Measurements from ENCODE around the gene HOXA7.

The HOXA7 gene

DNA sequence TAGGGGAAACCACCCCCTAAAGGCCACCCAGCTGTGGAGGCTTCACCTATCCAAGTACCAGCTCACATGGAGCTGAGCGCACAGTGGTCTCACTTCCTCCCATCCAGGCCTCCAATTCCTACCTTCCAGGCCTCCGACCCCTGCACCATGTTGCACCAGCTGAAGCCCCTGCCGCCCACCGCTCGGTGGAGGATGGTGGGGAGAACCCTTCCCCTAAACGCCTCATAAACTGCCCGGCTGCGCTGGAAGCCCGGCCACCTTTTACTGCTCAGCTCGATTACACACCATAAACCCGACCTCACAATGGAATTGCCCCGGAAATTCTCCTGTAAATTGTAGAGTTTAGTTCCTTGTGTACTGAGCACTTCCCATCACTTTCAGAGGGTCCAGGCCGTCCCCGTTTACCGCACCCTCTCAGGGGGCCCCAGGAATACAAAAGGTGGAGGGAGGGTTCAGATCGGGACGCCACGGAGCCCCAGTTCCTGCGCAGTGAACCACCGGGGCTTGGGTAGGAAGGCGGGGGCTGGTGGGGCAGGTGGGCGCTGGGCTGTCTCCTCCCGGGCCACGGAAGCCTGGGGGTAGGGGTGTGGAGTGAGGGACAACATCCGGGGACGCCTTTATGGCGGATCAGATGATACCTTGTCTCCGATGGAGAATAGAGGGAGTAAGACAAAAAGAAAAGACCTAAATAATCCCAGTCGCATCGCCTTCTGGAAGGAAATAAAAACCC lies 1.4 kb upstream of the HOXA7 start:
- TF ChIP-seq, protein P1, sequence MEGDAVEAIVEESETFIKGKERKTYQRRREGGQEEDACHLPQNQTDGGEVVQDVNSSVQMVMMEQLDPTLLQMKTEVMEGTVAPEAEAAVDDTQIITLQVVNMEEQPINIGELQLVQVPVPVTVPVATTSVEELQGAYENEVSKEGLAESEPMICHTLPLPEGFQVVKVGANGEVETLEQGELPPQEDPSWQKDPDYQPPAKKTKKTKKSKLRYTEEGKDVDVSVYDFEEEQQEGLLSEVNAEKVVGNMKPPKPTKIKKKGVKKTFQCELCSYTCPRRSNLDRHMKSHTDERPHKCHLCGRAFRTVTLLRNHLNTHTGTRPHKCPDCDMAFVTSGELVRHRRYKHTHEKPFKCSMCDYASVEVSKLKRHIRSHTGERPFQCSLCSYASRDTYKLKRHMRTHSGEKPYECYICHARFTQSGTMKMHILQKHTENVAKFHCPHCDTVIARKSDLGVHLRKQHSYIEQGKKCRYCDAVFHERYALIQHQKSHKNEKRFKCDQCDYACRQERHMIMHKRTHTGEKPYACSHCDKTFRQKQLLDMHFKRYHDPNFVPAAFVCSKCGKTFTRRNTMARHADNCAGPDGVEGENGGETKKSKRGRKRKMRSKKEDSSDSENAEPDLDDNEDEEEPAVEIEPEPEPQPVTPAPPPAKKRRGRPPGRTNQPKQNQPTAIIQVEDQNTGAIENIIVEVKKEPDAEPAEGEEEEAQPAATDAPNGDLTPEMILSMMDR (IDR thresholded peaks at IDR 0.05; ENCODE audit: low read depth, low read length, missing control alignments), result no peak
- Histone ChIP-seq H3K27me3 (replicated peaks) (peaks cover 96% of the 10 kb centered on the region), H3K4me3 (ENCODE audit: low read depth, low read length) (no peak overlapping the region), H3K36me3 (replicated peaks) (no peaks in the 10 kb centered on the region), H3K27ac (no peak overlapping the region)
- DNase-seq, result no peak
- in situ Hi-C loops (cut with HindIII; ENCODE audit: low pct_ligation_motif_present, low sequenced_read_pairs), result no loop called here

DNA sequence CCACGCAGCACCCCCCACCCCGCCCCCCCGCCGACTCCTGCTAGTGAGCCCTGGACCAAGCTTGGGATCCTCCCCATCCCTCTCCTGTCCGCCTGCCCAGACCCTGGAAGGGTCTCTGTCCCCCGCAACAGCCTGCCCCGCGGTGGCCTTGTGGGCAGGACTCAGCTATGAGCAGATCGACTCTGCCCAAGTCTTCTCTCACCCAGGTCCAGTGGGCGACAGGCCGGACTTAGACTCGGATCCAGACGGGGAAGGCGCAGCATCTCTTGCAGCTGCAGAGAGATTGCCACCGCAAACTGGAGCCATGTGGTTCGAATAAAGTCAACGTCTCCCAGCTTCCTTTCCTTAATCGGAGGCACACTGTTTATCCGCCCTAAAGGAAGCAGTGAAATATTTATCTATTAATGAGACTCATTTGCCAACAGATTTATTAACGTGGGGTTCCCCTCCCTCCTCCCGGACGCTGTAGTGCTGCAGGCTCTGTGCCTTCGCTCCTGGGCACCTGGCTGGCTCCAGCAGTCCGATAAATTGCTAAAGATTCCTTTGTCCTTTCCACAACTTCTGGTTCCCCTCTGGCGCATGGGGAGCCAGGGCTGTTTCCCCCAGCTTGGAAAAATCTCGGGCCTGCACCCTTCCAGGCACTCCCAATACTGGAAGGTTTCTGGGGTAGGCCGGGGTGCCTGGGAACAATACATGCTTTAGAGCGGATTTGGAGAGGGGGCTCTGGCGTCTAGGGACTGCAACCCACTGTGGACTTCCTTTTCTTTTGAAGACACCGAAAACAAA lies 634 bp upstream of the HOXA7 start:
- in situ Hi-C loops (cut with HindIII; ENCODE audit: low pct_ligation_motif_present, low sequenced_read_pairs), result no loop called here
- peaks cover 96% of the 10 kb centered on the region for H3K27me3 ChIP-seq (replicated peaks)
- no peak overlapping the region for H3K4me3 ChIP-seq (ENCODE audit: low read depth, low read length)

DNA sequence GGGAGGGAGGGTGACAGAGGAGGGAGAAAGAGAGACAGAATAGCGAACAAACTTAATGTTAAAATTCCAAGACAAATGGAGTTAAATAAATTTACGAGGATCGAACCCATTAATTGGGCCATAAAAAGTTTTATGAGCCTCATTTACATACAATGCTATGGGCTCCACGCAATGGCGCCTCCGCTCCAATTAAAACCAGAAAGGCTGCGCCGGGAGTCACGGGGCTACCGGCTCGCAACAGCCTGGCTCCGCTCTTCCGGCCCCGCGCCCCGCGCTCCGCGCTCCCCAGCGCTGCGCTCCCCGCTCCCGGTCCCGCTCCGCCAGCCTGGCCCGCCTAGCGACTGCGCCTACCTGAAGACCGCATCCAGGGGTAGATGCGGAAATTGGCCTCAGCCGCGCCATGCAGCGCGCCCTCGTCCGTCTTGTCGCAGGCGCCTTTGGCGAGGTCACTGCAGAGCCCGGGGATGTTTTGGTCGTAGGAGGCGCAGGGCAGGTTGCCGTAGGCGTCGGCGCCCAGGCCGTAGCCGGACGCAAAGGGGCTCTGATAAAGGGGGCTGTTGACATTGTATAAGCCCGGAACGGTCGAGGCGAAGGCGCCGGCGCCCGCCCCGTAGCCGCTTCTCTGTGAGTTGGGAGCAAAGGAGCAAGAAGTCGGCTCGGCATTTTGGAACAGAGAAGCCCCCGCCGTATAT lies 513 bp downstream of the HOXA7 start:
- Histone ChIP-seq H3K27me3 (replicated peaks) (peaks cover 99% of the 10 kb centered on the region), H3K36me3 (replicated peaks) (no peaks in the 10 kb centered on the region), H3K27ac (no peak overlapping the region), H3K4me3 (ENCODE audit: low read depth, low read length) (no peak overlapping the region)
- TF ChIP-seq, protein P1 (IDR thresholded peaks at IDR 0.05; ENCODE audit: low read depth, low read length, missing control alignments), result no peak
- no peak for DNase-seq
- in situ Hi-C loops (cut with HindIII; ENCODE audit: low pct_ligation_motif_present, low sequenced_read_pairs), result no loop called here

More for the DNA sequence above, 634 bp upstream of the HOXA7 start:
- Histone ChIP-seq H3K27ac (no peak overlapping the region), H3K36me3 (replicated peaks) (no peaks in the 10 kb centered on the region)
- TF ChIP-seq, protein P1 (IDR thresholded peaks at IDR 0.05; ENCODE audit: low read depth, low read length, missing control alignments), result no peak
- DNase-seq, result no peak

DNA sequence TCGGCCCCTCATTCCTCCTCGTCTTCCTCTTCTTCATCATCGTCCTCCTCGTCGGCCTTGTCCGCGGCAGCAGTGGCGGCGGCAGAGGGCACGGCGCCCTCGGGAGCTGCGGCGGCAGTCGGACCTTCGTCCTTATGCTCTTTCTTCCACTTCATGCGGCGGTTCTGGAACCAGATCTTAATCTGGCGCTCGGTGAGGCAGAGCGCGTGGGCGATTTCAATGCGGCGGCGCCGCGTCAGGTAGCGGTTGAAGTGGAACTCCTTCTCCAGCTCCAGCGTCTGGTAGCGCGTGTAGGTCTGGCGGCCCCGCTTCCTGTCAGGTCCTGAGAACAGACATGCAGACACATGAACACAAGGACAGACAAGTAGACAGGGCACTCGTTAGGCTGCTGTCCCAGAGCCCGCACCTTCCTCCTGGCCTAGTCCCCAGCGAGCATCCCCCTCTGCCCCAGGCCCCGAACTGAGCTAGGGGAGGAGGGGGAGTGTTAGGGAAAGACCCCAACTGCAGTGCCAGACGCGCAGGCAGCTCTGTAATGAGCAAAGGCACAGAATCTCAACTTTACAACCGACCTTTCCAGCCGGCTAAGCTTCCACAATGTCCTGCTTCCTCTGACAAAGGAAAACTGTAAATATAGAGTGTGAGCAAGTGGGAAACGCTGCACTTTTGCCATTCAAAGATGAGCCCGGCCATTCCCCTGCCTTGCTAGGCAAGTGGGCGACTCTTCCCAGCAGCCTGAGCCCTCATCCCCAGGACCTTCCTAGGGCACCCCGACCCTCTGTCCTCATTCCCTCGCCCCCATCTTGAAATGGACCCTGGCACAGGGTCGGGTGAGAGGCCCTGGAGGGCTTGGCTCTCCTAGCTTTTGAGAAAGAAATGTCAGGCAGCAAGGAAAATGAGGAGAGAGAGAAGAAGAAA lies 1.3 kb downstream of the HOXA7 start:
- in situ Hi-C loops (cut with HindIII; ENCODE audit: low pct_ligation_motif_present, low sequenced_read_pairs), result no loop called here
- no peak for DNase-seq
- H3K36me3 ChIP-seq (replicated peaks), result no peaks in the 10 kb centered on the region
- H3K4me3 ChIP-seq (ENCODE audit: low read depth, low read length), result no peak overlapping the region
- TF ChIP-seq, protein P1 (IDR thresholded peaks at IDR 0.05; ENCODE audit: low read depth, low read length, missing control alignments), result no peak
- H3K27me3 ChIP-seq (replicated peaks), result peaks cover 98% of the 10 kb centered on the region
- H3K27ac ChIP-seq, result no peak overlapping the region

DNA sequence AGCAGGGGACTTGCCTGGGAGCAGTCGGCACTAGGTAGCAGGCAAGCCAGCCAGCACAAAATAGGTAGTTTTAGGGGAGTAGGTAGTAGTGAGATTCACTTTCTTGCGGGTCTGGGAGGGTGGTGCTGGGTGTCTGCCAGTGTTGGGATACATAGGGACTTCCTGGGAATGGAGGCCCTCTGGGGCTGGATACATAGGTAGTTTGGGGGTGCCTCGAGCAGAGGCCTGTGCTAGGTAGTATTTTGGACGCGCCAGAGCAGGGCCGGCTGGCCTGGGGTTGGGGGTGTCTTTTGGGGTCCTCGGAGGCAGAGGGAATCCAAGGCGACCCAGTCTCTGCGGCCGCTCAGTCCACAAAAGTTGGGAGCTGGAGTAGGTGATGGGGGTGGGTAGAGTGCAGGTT lies 2.1 kb downstream of the HOXA7 start:
- TF ChIP-seq, protein P1 (IDR thresholded peaks at IDR 0.05; ENCODE audit: low read depth, low read length, missing control alignments), result no peak
- H3K4me3 ChIP-seq (ENCODE audit: low read depth, low read length), result no peak overlapping the region

More for the DNA sequence above, 2.1 kb downstream of the HOXA7 start:
- no peak for DNase-seq
- peaks cover 96% of the 10 kb centered on the region for H3K27me3 ChIP-seq (replicated peaks)
- no peak overlapping the region for H3K27ac ChIP-seq
- H3K36me3 ChIP-seq (replicated peaks), result no peaks in the 10 kb centered on the region
- in situ Hi-C loops (cut with HindIII; ENCODE audit: low pct_ligation_motif_present, low sequenced_read_pairs), result no loop called here

Data from brain microvascular endothelial cell (primary cell).